A549 treated with dexamethasone at 1 μM for 4 hours (cell line): ENCODE data around the gene RHOJ. TPM values are rescaled to one million over a fixed set of nuclear protein-coding genes. Genes with fewer than 3 reads are reported as not detected.

Source experiments
- total RNA-seq: library from RNA; stranded (reverse); fragments of 200-300 nt; extraction: Qiagen RNA extraction; gene quantifications from 5 replicates; pipeline ENCODE4 v1.2.3, GENCODE V29; 2022

Gene RHOJ
- total RNA-seq = not detected in 5 replicates

GRCh38 chr14:63204407-63205043 is at the start of gene RHOJ:
TSS of gene RHOJ (plus strand) at chr14:63204443. CDS start at chr14:63204870, 427 bp downstream.

GRCh38 chr14:63318835-63319234 is 114.6 kb downstream of the RHOJ start, which contains the start of gene GPHB5:
TSS of gene GPHB5 (minus strand) at chr14:63318935. CDS start at chr14:63317849, 1,086 bp downstream.

Other genes with a start within 250 kb of the RHOJ start
- gene KCNH5, start 159.0 kb upstream of the RHOJ start, total RNA-seq = 0.01 to 0.06 TPM in 2 of 5 replicates, not detected in the others
- not detected in 5 replicates for gene GPHB5, start 114.5 kb downstream of the RHOJ start, total RNA-seq